Epidermal melanocyte (primary cell): Measurements from ENCODE around the gene GRB10.

Experiments
- DNase-seq: peaks from one replicate; pipeline ENCODE4 v3.0.0; 2011; ENCODE audit warnings: low spot score; ENCODE audit not compliant: insufficient read length

The GRB10 gene

GRCh38 chr7:50637725-50638643 is 144.7 kb downstream of the GRB10 start:
- DNase-seq = no peak

- DNase-seq = no peak
Measured at GRCh38 chr7:50634378-50634777, 148.3 kb downstream of the GRB10 start.

GRCh38 chr7:50633414-50633710 is 149.3 kb downstream of the GRB10 start:
- no peak for DNase-seq

GRCh38 chr7:50632561-50633413 is 149.9 kb downstream of the GRB10 start:
- DNase-seq = no peak

- no peak for DNase-seq
Measured at GRCh38 chr7:50631639-50632038, 151.1 kb downstream of the GRB10 start.

GRCh38 chr7:50631100-50631499 is 151.6 kb downstream of the GRB10 start:
- no peak for DNase-seq

- no peak for DNase-seq
Measured at GRCh38 chr7:50629238-50629901, 153.3 kb downstream of the GRB10 start.

GRCh38 chr7:50628434-50629084 is 154.1 kb downstream of the GRB10 start:
- DNase-seq = no peak

- DNase-seq = no peak
Measured at GRCh38 chr7:50627824-50628361, 154.8 kb downstream of the GRB10 start.

- no peak for DNase-seq
Measured at GRCh38 chr7:50626286-50626685, 156.4 kb downstream of the GRB10 start.

- DNase-seq = no peak
Measured at GRCh38 chr7:50625360-50625759, 157.3 kb downstream of the GRB10 start.

- no peak for DNase-seq
Measured at GRCh38 chr7:50622821-50623220, 159.9 kb downstream of the GRB10 start.

- DNase-seq = no peak
Measured at GRCh38 chr7:50621973-50622490, 160.7 kb downstream of the GRB10 start.

- no peak for DNase-seq
Measured at GRCh38 chr7:50621206-50621605, 161.5 kb downstream of the GRB10 start.

- no peak for DNase-seq
Measured at GRCh38 chr7:50620433-50620832, 162.3 kb downstream of the GRB10 start.

- DNase-seq = no peak
Measured at GRCh38 chr7:50619684-50620083, 163.0 kb downstream of the GRB10 start.

- no peak for DNase-seq
Measured at GRCh38 chr7:50618281-50618680, 164.4 kb downstream of the GRB10 start.

- no peak for DNase-seq
Measured at GRCh38 chr7:50615519-50616080, 167.1 kb downstream of the GRB10 start.

GRCh38 chr7:50614721-50615518 is 167.8 kb downstream of the GRB10 start:
- no peak for DNase-seq

GRCh38 chr7:50613473-50613872 is 169.2 kb downstream of the GRB10 start:
- no peak for DNase-seq
